MM.1S (cell line): ENCODE data around the gene USP46.

Experiments
- DNase-seq: peaks from one replicate; pipeline ENCODE4 v3.0.0-alpha.2; 2015
- H2AFZ ChIP-seq: fragments of 300-600 bp; sonication (generic); 2 replicates; pipeline ENCODE4 v1.6.0; 2016; ENCODE audit warnings: antibody characterized with exemption, low read length
- H3F3A ChIP-seq: fragments of 300-600 bp; sonication (generic); 2 replicates; pipeline ENCODE4 v1.6.1; 2016; ENCODE audit warnings: mild to moderate bottlenecking, antibody characterized with exemption, low read length, moderate library complexity, mixed read lengths; ENCODE audit not compliant: insufficient read depth
- H3K27ac ChIP-seq: fragments of 300-600 bp; sonication (generic); 2 replicates; pipeline ENCODE4 v1.5.1; 2016; ENCODE audit warnings: mild to moderate bottlenecking, low read length
- H3K27me3 ChIP-seq: fragments of 300-600 bp; sonication (generic); replicated peaks from 2 replicates; pipeline ENCODE4 v1.6.0; 2016; ENCODE audit warnings: low read length; ENCODE audit not compliant: insufficient read depth
- H3K36me3 ChIP-seq: fragments of 300-600 bp; sonication (generic); replicated peaks from 2 replicates; pipeline ENCODE4 v1.6.1; 2016; ENCODE audit warnings: mild to moderate bottlenecking, low read length, mixed read lengths; ENCODE audit not compliant: insufficient read depth
- H3K4me1 ChIP-seq: fragments of 300-600 bp; sonication (generic); 2 replicates; pipeline ENCODE4 v1.6.1; 2016; ENCODE audit warnings: low read length, mixed read lengths
- H3K4me2 ChIP-seq: fragments of 300-600 bp; sonication (generic); 2 replicates; pipeline ENCODE4 v1.6.0; 2016; ENCODE audit warnings: low read depth, low read length
- H3K4me3 ChIP-seq: fragments of 300-600 bp; sonication (generic); 2 replicates; pipeline ENCODE4 v1.5.1; 2016; ENCODE audit warnings: low read length, mixed read lengths
- H3K79me2 ChIP-seq: fragments of 300-600 bp; sonication (generic); 2 replicates; pipeline ENCODE4 v1.6.1; 2016; ENCODE audit warnings: mixed run types, low read length, mixed read lengths
- H3K9ac ChIP-seq: fragments of 300-600 bp; sonication (generic); 2 replicates; pipeline ENCODE4 v1.6.1; 2016; ENCODE audit warnings: low read length, mixed read lengths
- H3K9me2 ChIP-seq: fragments of 300-600 bp; sonication (generic); replicated peaks from 2 replicates; pipeline ENCODE4 v1.6.1; 2016; ENCODE audit warnings: mild to moderate bottlenecking, low read length, mixed read lengths; ENCODE audit not compliant: insufficient read depth
- H3K9me3 ChIP-seq: fragments of 300-600 bp; sonication (generic); replicated peaks from 2 replicates; pipeline ENCODE4 v1.6.1; 2016; ENCODE audit warnings: mild to moderate bottlenecking, low read length, mixed read lengths; ENCODE audit not compliant: insufficient read depth
- H4K20me1 ChIP-seq: fragments of 300-600 bp; sonication (generic); 2 replicates; pipeline ENCODE4 v1.6.1; 2016; ENCODE audit warnings: mild to moderate bottlenecking, low read length, moderate library complexity, mixed read lengths; ENCODE audit not compliant: insufficient read depth
- EZH2 ChIP-seq: fragments of 300-600 bp; sonication (generic); optimal IDR thresholded peaks from 2 replicates; pipeline ENCODE3; 2017; ENCODE audit warnings: low read depth, mild to moderate bottlenecking, antibody characterized with exemption, low read length, mixed read lengths
- EZH2phosphoT487 ChIP-seq: fragments of 300-600 bp; sonication (generic); IDR thresholded peaks from 2 replicates; pipeline ENCODE4 v1.6.1; 2018; ENCODE audit warnings: antibody characterized with exemption, low read length
- TF ChIP-seq, protein P1 (sequence below): fragments of 300-600 bp; sonication (generic); IDR thresholded peaks from 2 replicates; pipeline ENCODE4 v1.5.1; 2016; ENCODE audit warnings: antibody characterized with exemption, low read length, mixed read lengths

USP46 gene

DNA sequence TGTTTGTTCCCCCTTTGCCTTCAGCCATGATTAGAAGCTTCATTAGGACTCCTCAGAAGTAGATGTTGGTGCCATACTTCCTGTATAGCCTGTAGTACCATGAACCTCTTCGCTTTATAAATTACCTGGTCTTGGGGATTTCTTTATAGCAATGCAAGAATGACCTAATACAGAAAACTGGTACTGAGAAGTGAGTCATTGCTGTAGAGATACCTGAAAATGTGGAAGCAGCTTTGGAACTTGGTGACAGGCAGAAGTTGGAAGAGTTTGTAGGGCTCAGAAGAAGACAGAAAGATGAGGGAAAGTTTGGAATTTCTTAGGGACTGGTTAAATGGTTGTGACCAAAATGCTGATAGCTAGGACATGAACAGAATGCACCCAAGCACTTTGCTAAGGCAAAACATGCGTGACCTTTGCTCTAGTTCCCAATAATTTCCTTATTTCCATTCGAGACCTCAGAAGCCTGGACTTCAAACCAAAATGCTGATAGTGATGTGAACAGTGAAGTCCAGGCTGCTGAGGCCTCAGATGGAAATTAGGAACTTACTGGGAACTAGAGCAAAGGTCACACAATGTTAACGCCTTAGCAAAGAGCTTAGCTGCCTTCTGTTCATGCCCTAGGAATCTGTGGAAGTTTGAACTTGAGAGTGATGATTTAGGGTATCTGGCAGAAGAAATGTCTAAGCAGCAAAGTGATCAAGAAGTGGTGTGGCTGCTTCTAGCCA, 3.0 kb upstream of the USP46 start:
- no peaks in the 10 kb centered on the region for H3K79me2 ChIP-seq
- H3K4me2 ChIP-seq, result no peak overlapping the region
- TF ChIP-seq, protein P1, sequence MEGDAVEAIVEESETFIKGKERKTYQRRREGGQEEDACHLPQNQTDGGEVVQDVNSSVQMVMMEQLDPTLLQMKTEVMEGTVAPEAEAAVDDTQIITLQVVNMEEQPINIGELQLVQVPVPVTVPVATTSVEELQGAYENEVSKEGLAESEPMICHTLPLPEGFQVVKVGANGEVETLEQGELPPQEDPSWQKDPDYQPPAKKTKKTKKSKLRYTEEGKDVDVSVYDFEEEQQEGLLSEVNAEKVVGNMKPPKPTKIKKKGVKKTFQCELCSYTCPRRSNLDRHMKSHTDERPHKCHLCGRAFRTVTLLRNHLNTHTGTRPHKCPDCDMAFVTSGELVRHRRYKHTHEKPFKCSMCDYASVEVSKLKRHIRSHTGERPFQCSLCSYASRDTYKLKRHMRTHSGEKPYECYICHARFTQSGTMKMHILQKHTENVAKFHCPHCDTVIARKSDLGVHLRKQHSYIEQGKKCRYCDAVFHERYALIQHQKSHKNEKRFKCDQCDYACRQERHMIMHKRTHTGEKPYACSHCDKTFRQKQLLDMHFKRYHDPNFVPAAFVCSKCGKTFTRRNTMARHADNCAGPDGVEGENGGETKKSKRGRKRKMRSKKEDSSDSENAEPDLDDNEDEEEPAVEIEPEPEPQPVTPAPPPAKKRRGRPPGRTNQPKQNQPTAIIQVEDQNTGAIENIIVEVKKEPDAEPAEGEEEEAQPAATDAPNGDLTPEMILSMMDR, result no peak
- TF ChIP-seq EZH2phosphoT487 (no peak), EZH2 (no peak)
- no peak overlapping the region for H3K27ac ChIP-seq
- DNase-seq, result no peak
- no peak overlapping the region for H3K4me3 ChIP-seq
- H3K9me3 ChIP-seq, result no peaks in the 10 kb centered on the region
- H3K4me1 ChIP-seq, result no peaks in the 10 kb centered on the region
- H4K20me1 ChIP-seq, result no peaks in the 10 kb centered on the region
- no peak overlapping the region for H2AFZ ChIP-seq
- no peaks in the 10 kb centered on the region for H3F3A ChIP-seq
- no peaks in the 10 kb centered on the region for H3K36me3 ChIP-seq
- H3K9ac ChIP-seq, result no peak overlapping the region
- no peaks in the 10 kb centered on the region for H3K9me2 ChIP-seq
- H3K27me3 ChIP-seq, result no peaks in the 10 kb centered on the region

DNA sequence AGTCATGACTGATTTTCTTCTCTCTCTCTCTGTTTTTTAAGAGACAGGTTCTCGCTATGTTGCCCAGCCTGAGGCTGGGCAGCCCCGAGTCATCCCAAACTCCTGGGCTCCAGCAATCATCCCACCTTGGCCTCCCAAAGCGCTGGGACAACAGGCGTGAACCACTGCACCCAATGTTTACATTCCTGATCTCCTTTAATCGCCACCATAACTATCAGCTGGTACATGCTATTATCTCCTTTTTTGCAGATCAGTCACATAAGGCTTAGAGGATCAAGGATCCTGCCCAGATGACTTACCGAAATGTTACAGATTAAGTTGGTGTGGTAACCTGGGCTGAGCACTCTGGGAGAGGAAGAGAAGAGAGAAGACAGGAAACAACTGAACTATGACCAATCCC, 1.5 kb upstream of the USP46 start:
- H3K79me2 ChIP-seq, result no peaks in the 10 kb centered on the region
- no peak for DNase-seq
- no peak overlapping the region for H3K4me2 ChIP-seq
- TF ChIP-seq EZH2, result no peak
- no peak for TF ChIP-seq EZH2phosphoT487
- TF ChIP-seq, protein P1, result no peak
- H3F3A ChIP-seq, result no peaks in the 10 kb centered on the region
- no peaks in the 10 kb centered on the region for H3K36me3 ChIP-seq
- no peaks in the 10 kb centered on the region for H3K9me2 ChIP-seq
- H4K20me1 ChIP-seq, result no peaks in the 10 kb centered on the region
- no peak overlapping the region for H3K9ac ChIP-seq
- no peaks in the 10 kb centered on the region for H3K4me1 ChIP-seq
- H3K27ac ChIP-seq, result no peak overlapping the region
- no peak overlapping the region for H3K4me3 ChIP-seq
- no peaks in the 10 kb centered on the region for H3K27me3 ChIP-seq
- no peaks in the 10 kb centered on the region for H3K9me3 ChIP-seq
- H2AFZ ChIP-seq, result no peak overlapping the region

DNA sequence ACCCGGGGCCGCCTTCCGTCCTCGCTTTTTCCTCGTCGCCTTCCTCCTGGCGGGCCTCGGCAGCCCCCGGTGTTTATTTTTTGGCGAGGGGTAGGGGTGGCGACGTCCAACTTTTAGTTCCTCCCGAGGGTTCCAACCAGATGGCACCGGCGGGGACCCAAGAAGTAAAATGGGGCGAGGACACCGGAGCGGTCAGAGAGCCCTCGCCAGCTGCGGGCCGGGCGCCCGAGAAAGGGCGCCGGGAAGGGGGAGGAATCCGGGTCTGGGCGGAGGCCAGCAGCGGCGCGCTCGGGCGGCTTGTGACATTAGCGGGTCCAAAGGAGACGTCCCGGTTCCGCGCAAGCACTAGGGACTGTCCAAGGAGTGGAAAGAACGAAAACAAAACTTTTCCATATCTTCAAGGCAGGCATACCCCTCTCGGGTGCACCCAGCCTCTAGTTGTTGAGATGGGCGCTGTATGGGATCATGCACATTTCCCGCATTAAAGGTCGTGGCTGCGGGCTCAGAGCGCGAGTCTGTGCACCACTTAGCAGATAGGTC, 691 bp upstream of the USP46 start:
- H2AFZ ChIP-seq, result peak overlapping the region; percentile 79
- TF ChIP-seq, protein P1, result no peak
- no peak for TF ChIP-seq EZH2phosphoT487
- TF ChIP-seq EZH2, result no peak
- no peaks in the 10 kb centered on the region for H3F3A ChIP-seq
- no peaks in the 10 kb centered on the region for H3K79me2 ChIP-seq
- H3K9me3 ChIP-seq, result no peaks in the 10 kb centered on the region
- H3K27me3 ChIP-seq, result no peaks in the 10 kb centered on the region
- peak overlapping the region; percentile 41 for H3K9ac ChIP-seq
- peak overlapping the region; percentile 59 for H3K4me2 ChIP-seq
- no peaks in the 10 kb centered on the region for H3K4me1 ChIP-seq
- H3K36me3 ChIP-seq, result no peaks in the 10 kb centered on the region
- H3K27ac ChIP-seq, result no peak overlapping the region
- peak overlapping the region; percentile 59 for H3K4me3 ChIP-seq
- no peak for DNase-seq
- no peaks in the 10 kb centered on the region for H4K20me1 ChIP-seq
- H3K9me2 ChIP-seq, result no peaks in the 10 kb centered on the region
